ENCODE data around the gene LUZP2.

DNA sequence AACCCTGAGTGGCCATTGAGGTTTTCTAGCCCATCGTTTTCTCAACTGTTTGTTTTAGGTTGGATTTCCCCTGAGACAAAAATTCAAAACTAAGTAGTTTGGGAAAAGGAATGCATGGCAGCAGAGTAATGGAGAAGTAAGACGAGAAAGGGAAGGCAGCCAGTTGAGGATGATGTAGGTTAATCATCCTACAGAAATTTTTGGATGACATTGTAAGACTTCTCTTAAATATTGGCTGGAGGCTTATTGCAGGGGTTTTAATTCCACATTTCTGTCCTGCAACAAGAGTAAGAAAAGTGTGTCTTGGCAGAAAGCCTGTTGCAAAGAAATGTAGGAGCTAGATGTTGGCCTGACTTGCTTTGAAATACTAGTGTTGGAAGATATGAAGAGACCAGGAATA, 308.8 kb downstream of the LUZP2 start:
- TF ChIP-seq, protein P1, sequence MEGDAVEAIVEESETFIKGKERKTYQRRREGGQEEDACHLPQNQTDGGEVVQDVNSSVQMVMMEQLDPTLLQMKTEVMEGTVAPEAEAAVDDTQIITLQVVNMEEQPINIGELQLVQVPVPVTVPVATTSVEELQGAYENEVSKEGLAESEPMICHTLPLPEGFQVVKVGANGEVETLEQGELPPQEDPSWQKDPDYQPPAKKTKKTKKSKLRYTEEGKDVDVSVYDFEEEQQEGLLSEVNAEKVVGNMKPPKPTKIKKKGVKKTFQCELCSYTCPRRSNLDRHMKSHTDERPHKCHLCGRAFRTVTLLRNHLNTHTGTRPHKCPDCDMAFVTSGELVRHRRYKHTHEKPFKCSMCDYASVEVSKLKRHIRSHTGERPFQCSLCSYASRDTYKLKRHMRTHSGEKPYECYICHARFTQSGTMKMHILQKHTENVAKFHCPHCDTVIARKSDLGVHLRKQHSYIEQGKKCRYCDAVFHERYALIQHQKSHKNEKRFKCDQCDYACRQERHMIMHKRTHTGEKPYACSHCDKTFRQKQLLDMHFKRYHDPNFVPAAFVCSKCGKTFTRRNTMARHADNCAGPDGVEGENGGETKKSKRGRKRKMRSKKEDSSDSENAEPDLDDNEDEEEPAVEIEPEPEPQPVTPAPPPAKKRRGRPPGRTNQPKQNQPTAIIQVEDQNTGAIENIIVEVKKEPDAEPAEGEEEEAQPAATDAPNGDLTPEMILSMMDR (IDR thresholded peaks at IDR 0.05; ENCODE audit: insufficient read depth, low read length, poor library complexity, severe bottlenecking): no peak
- no peak for TF ChIP-seq EZH2phosphoT487 (conservative IDR thresholded peaks at IDR 0.05; ENCODE audit: low read length)
